ENCODE results near the gene PHACTR4. TPM values are rescaled to one million over a fixed set of nuclear protein-coding genes. Genes with fewer than 3 reads are reported as not detected.

Gene PHACTR4
- total and polyA plus RNA-seq, 10 of the 15 experiments (the other 5 are each of a cell fraction or from before 2014, with no cell fraction given) = 8.9 to 34.2 (median 12.5) TPM

GRCh38 chr1:28518000-28518744 lies 148.6 kb downstream of the PHACTR4 start (continued):
- TF ChIP-seq MEF2B (IDR thresholded peaks at IDR 0.05; ENCODE audit: partially characterized antibody, poor library complexity, severe bottlenecking) (no peak), RUNX3 (IDR thresholded peaks at IDR 0.05; ENCODE audit: low read length) (no peak), NR2C1 (IDR thresholded peaks at IDR 0.05) (no peak; the same call in 1 of the 2 replicates), BCL11A (IDR thresholded peaks at IDR 0.05; ENCODE audit: low read depth, low read length) (no peak), EZH2 (IDR thresholded peaks at IDR 0.05; ENCODE audit: borderline replicate concordance, control insufficient read depth, low read depth, low read length) (no peak), SREBF1 (IDR thresholded peaks at IDR 0.05; ENCODE audit: low read length) (no peak), ZSCAN29 (IDR thresholded peaks at IDR 0.05) (0 out of 2 replicates have a peak, but pooled peaks have one; percentile 66), E2F8 (IDR thresholded peaks at IDR 0.05; ENCODE audit: low read depth, partially characterized antibody) (no peak), SP1 (IDR thresholded peaks at IDR 0.05; ENCODE audit: low read depth, low read length) (no peak), SRF (IDR thresholded peaks at IDR 0.05; ENCODE audit: low read depth in 2 of 2, low read length in 2 of 2) (no peak), RAD21 (IDR thresholded peaks at IDR 0.05; ENCODE audit: insufficient read depth, low read depth, low read length) (peak; percentile 89), CBFB (IDR thresholded peaks at IDR 0.05; ENCODE audit: low read depth) (no peak), IRF4 (IDR thresholded peaks at IDR 0.05; ENCODE audit: low read depth, low read length) (no peak), WRNIP1 (IDR thresholded peaks at IDR 0.05; ENCODE audit: borderline replicate concordance, low read depth, low read length) (no peak), EGR1 (IDR thresholded peaks at IDR 0.05; ENCODE audit: borderline replicate concordance in 1 of 2, low read depth in 2 of 2, low read length in 2 of 2) (0 out of 3 replicates have a peak, but pooled peaks of 1 of the 2 experiments have one; percentile 2), SKIL (IDR thresholded peaks at IDR 0.05; ENCODE audit: low read depth, poor library complexity, severe bottlenecking) (no peak), TBL1XR1 (IDR thresholded peaks at IDR 0.05; ENCODE audit: low read depth, low read length) (no peak)
- TF ChIP-seq, protein P1, sequence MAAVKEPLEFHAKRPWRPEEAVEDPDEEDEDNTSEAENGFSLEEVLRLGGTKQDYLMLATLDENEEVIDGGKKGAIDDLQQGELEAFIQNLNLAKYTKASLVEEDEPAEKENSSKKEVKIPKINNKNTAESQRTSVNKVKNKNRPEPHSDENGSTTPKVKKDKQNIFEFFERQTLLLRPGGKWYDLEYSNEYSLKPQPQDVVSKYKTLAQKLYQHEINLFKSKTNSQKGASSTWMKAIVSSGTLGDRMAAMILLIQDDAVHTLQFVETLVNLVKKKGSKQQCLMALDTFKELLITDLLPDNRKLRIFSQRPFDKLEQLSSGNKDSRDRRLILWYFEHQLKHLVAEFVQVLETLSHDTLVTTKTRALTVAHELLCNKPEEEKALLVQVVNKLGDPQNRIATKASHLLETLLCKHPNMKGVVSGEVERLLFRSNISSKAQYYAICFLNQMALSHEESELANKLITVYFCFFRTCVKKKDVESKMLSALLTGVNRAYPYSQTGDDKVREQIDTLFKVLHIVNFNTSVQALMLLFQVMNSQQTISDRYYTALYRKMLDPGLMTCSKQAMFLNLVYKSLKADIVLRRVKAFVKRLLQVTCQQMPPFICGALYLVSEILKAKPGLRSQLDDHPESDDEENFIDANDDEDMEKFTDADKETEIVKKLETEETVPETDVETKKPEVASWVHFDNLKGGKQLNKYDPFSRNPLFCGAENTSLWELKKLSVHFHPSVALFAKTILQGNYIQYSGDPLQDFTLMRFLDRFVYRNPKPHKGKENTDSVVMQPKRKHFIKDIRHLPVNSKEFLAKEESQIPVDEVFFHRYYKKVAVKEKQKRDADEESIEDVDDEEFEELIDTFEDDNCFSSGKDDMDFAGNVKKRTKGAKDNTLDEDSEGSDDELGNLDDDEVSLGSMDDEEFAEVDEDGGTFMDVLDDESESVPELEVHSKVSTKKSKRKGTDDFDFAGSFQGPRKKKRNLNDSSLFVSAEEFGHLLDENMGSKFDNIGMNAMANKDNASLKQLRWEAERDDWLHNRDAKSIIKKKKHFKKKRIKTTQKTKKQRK (IDR thresholded peaks at IDR 0.05; ENCODE audit: low read depth, low read length) = no peak
